Endodermal cell (in vitro differentiated cells): ENCODE measurements around the gene NSUN5. TPM values are rescaled to one million over a fixed set of nuclear protein-coding genes. Genes with fewer than 3 reads are reported as not detected.
"Not testable (repeated sequence)": the region's sequence is repeated elsewhere in the genome, so short reads cannot be mapped to it uniquely, and the experiment has no call there.

Experiments used
- DNase-seq: peaks from one replicate; pipeline ENCODE4 v3.0.0-alpha.2; 2017
- H3K27ac ChIP-seq: 2 replicates; pipeline ENCODE4 v1.5.1; 2013; ENCODE audit warnings: mild to moderate bottlenecking, low read depth, low read length, moderate library complexity
- H3K27me3 ChIP-seq: 2 replicates; pipeline ENCODE4 v1.6.1; 2013; ENCODE audit warnings: mild to moderate bottlenecking, low read length, moderate library complexity; ENCODE audit not compliant: insufficient read depth, control insufficient read depth, poor library complexity, severe bottlenecking
- H3K36me3 ChIP-seq: 2 replicates; pipeline ENCODE4 v1.7.0; 2013; ENCODE audit warnings: mild to moderate bottlenecking, low read length, moderate library complexity; ENCODE audit not compliant: control insufficient read depth, insufficient read depth
- H3K4me1 ChIP-seq: one replicate; pipeline ENCODE4 v1.7.0; 2013; ENCODE audit warnings: low read length; ENCODE audit not compliant: control insufficient read depth, insufficient read depth
- H3K4me3 ChIP-seq: 2 replicates; pipeline ENCODE4 v1.5.1; 2013; ENCODE audit warnings: mild to moderate bottlenecking, low read length, moderate library complexity
- H3K9ac ChIP-seq: 2 replicates; pipeline ENCODE4 v1.6.1; 2013; ENCODE audit warnings: mild to moderate bottlenecking, low read length, moderate library complexity; ENCODE audit not compliant: poor library complexity, severe bottlenecking; ENCODE audit errors: extremely low read depth
- H3K9me3 ChIP-seq: 2 replicates; pipeline ENCODE4 v1.6.1; 2013; ENCODE audit warnings: mild to moderate bottlenecking, low read length, moderate library complexity; ENCODE audit not compliant: control insufficient read depth
- H3K27ac Mint-ChIP-seq: 2 replicates; pipeline ENCODE4 v1.8.0; 2020; ENCODE audit warnings: mixed read lengths
- H3K27me3 Mint-ChIP-seq: 2 replicates; pipeline ENCODE4 v1.8.0; 2021; ENCODE audit warnings: mild to moderate bottlenecking, mixed read lengths; ENCODE audit not compliant: insufficient read depth
- H3K36me3 Mint-ChIP-seq: 2 replicates; pipeline ENCODE4 v1.8.0; 2020; ENCODE audit warnings: low read depth, mixed read lengths
- H3K4me1 Mint-ChIP-seq: 2 replicates; pipeline ENCODE4 v1.8.0; 2020; ENCODE audit warnings: mixed read lengths
- H3K4me3 Mint-ChIP-seq: 2 replicates; pipeline ENCODE4 v1.8.0; 2020; ENCODE audit warnings: mild to moderate bottlenecking, moderate library complexity, mixed read lengths
- H3K9me3 Mint-ChIP-seq: 2 replicates; pipeline ENCODE4 v1.8.0; 2020; ENCODE audit warnings: mild to moderate bottlenecking, mixed read lengths
- WGBS, 2 experiments: methylation state at CpG; one replicate each; pipeline versions ENCODE4 v1.1.5 to v1.1.7; 2013; ENCODE audit warnings: missing lambda C conversion rate in 2 of 2, mixed read lengths in 1 of 2; ENCODE audit not compliant: insufficient coverage in 1 of 2, insufficient read length in 1 of 2; 5-methylcytosine and 5-hydroxymethylcytosine counted together
- total RNA-seq, 2 donors: library from RNA; stranded (reverse); fragmentation: NEBNext Ultra II Directional in 1 of 2; extraction: Animal tissue kit (Norgen Biotek cat#: 25700) in 1 of 2; gene quantifications; 2 replicates in 1 of 2; 3 replicates in 1 of 2; pipeline ENCODE4 v1.2.1, GENCODE V29; 2021

Gene NSUN5
- total RNA-seq, 2 donors from 2014 or later: 40.3 to 42.1 TPM

DNA sequence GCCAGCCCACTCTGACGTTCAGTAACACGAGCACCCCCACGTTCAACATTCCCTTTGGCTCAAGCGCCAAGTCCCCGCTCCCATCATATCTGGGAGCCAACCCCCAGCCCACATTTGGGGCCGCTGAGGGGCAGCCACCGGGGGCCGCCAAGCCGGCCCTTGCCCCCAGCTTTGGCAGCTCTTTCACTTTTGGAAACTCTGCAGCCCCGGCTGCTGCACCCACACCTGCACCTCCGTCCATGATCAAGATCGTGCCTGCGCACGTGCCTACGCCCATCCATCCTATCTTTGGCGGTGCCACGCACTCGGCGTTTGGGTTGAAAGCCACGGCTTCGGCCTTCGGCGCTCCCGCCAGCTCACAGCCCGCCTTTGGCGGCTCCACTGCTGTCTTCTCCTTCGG, 10.9 kb downstream of the NSUN5 start:
- H3K27me3 ChIP-seq, H3K4me1 ChIP-seq, H3K9ac ChIP-seq, H3K27ac Mint-ChIP-seq, H3K27ac ChIP-seq, H3K27me3 Mint-ChIP-seq, H3K4me1 Mint-ChIP-seq, H3K4me3 Mint-ChIP-seq, H3K9me3 Mint-ChIP-seq, H3K4me3 ChIP-seq, H3K36me3 ChIP-seq, H3K9me3 ChIP-seq, H3K36me3 Mint-ChIP-seq: not testable (repeated sequence)
- peak; percentile 4 for DNase-seq
- whole genome bisulfite sequencing, 2 experiments: 96% methylated on average over 7 of the region's 27 CpGs; no CpG with 5 or more reads in 1 of the 2 experiments

GRCh38 chr7:73297235-73297634, 11.4 kb downstream of the NSUN5 start:
- not testable (repeated sequence) for H3K27me3 ChIP-seq, H3K4me3 Mint-ChIP-seq, H3K9me3 ChIP-seq, H3K27ac Mint-ChIP-seq, H3K9me3 Mint-ChIP-seq, H3K4me1 Mint-ChIP-seq, DNase-seq, H3K27ac ChIP-seq, H3K4me3 ChIP-seq, H3K9ac ChIP-seq, H3K36me3 Mint-ChIP-seq, H3K27me3 Mint-ChIP-seq, H3K4me1 ChIP-seq, H3K36me3 ChIP-seq
- no CpG with 5 or more reads among the region's 13 CpGs for WGBS, 2 experiments

GRCh38 chr7:73277210-73277609, 31.4 kb downstream of the NSUN5 start:
- H3K36me3 ChIP-seq, H3K9me3 Mint-ChIP-seq, H3K4me3 ChIP-seq, H3K4me1 ChIP-seq, DNase-seq, H3K4me3 Mint-ChIP-seq, H3K36me3 Mint-ChIP-seq, H3K9ac ChIP-seq, H3K9me3 ChIP-seq, H3K27ac ChIP-seq, H3K27ac Mint-ChIP-seq, H3K27me3 ChIP-seq, H3K27me3 Mint-ChIP-seq, H3K4me1 Mint-ChIP-seq: not testable (repeated sequence)
- no CpG with 5 or more reads among the region's 5 CpGs for WGBS, 2 experiments

GRCh38 chr7:73267813-73268212, 40.8 kb downstream of the NSUN5 start:
- H3K9ac ChIP-seq, H3K4me1 ChIP-seq, H3K4me3 ChIP-seq, H3K9me3 Mint-ChIP-seq, H3K4me1 Mint-ChIP-seq, H3K36me3 ChIP-seq, H3K36me3 Mint-ChIP-seq, H3K27ac Mint-ChIP-seq, H3K27me3 ChIP-seq, H3K4me3 Mint-ChIP-seq, H3K27ac ChIP-seq, H3K27me3 Mint-ChIP-seq, H3K9me3 ChIP-seq, DNase-seq: not testable (repeated sequence)
- 86 to 100% methylated on average over 1 of the region's 4 CpGs for WGBS, 2 experiments

GRCh38 chr7:73266719-73267368, 41.8 kb downstream of the NSUN5 start:
- not testable (repeated sequence) for H3K4me1 ChIP-seq

GRCh38 chr7:73262416-73262815, 46.2 kb downstream of the NSUN5 start:
- not testable (repeated sequence) for H3K36me3 Mint-ChIP-seq, H3K4me3 Mint-ChIP-seq, H3K4me1 ChIP-seq, H3K27ac ChIP-seq, H3K36me3 ChIP-seq, H3K27me3 Mint-ChIP-seq, DNase-seq, H3K9ac ChIP-seq, H3K27ac Mint-ChIP-seq, H3K9me3 Mint-ChIP-seq, H3K27me3 ChIP-seq, H3K9me3 ChIP-seq, H3K4me3 ChIP-seq, H3K4me1 Mint-ChIP-seq
- WGBS, 2 experiments: no CpG with 5 or more reads among the region's 2 CpGs

More at GRCh38 chr7:73266719-73267368, 41.8 kb downstream of the NSUN5 start:
- H3K27ac Mint-ChIP-seq, H3K27me3 Mint-ChIP-seq, H3K4me1 Mint-ChIP-seq, DNase-seq, H3K27ac ChIP-seq, H3K9ac ChIP-seq, H3K36me3 ChIP-seq, H3K27me3 ChIP-seq, H3K36me3 Mint-ChIP-seq, H3K4me3 ChIP-seq, H3K9me3 Mint-ChIP-seq, H3K4me3 Mint-ChIP-seq, H3K9me3 ChIP-seq: not testable (repeated sequence)
- no CpG with 5 or more reads among the region's 22 CpGs for WGBS, 2 experiments
